GM12872 (cell line): Measurements from ENCODE around the gene RCOR1.

ENCODE experiments used
- CTCF ChIP-seq: IDR thresholded peaks from 3 replicates; pipeline ENCODE4 v1.5.1; 2011; ENCODE audit warnings: low read depth, mild to moderate bottlenecking, low read length, moderate library complexity; ENCODE audit not compliant: insufficient read depth

The RCOR1 gene

GRCh38 chr14:102686196-102686801 lies 93.8 kb downstream of the RCOR1 start:
- no peak for TF ChIP-seq CTCF

GRCh38 chr14:102688290-102688689 lies 95.8 kb downstream of the RCOR1 start:
- TF ChIP-seq CTCF, result no peak

GRCh38 chr14:102690509-102691286 lies 98.2 kb downstream of the RCOR1 start:
- TF ChIP-seq CTCF, result no peak

GRCh38 chr14:102691763-102692162 lies 99.3 kb downstream of the RCOR1 start:
- no peak for TF ChIP-seq CTCF

- no peak for TF ChIP-seq CTCF
Observed at GRCh38 chr14:102692334-102692733, 99.9 kb downstream of the RCOR1 start.

- no peak for TF ChIP-seq CTCF
Observed at GRCh38 chr14:102693006-102693755, 100.7 kb downstream of the RCOR1 start.

- TF ChIP-seq CTCF, result peak; percentile 55
Observed at GRCh38 chr14:102694530-102695166, 102.2 kb downstream of the RCOR1 start.
